HG02938 (cell line): ENCODE measurements around the gene TRIP6.

Experiments
- ATAC-seq: cut with Tn5 transposase; IDR thresholded peaks from one replicate; pipeline ENCODE4 v1.9.1; 2021; ENCODE audit warnings: mild to moderate bottlenecking, moderate library complexity; ENCODE audit not compliant: unreplicated experiment

Gene TRIP6

GRCh38 chr7:100873599-100874299 lies 6.6 kb downstream of the TRIP6 start:
- ATAC-seq = no peak

DNA sequence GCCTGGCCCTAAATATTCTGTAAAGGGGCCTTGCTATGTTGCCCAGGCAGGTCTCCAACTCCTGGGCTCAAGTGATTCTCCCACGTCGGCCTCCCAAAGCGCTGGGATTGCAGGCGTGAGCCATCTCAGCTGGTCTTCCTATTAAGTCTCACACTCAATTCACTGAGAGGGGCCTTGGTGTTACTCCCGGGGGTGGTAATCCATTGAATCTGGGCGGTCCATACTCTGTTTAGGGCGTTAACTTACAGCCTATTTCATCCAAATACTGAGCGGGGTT lies 7.1 kb downstream of the TRIP6 start:
- ATAC-seq = no peak

DNA sequence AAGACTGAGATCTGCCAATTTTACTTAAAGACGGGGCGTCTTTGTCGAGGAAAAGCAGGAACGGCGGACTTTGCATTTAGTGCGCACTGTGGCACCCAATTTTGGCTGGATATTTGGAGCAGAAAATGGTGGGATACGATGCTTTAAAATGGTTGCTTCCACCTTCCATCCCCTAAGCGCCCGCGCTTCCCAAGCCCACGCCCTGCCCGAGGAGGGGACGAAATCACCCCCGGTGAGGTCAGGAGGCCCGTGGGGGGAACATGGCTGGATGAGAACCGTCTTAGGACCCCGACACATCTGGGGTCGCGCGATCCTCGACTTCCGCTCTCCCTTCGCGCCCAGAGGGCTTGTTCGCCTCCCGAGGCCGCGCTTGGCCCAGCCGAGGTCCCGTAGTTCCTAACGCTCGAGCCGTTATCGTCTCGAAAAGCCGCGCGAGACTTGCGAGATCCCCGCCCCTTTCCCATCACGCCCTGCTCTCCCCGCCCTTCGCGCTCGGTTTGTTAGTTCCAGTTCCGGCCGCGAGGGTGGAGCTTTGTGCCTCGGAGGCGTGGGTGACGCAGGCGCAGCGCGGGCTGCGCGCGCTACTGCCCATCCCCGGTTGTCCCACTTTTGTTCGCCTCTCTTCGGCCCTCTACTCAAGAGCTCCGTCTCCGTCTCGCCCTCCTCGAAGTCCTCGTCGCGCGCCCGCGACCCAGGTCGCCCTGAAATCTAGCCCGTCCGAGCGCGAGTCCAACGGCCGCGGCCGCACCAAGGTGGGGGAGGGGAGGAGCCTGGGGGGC lies 7.6 kb downstream of the TRIP6 start, which contains the start of gene SRRT:
Gene SRRT, plus strand, starts transcription at position 527 of the 779 bp plus-strand sequence. CDS start 488 bp downstream, outside the sequence.
- peak; percentile 84 for ATAC-seq

- peak; percentile 27 for ATAC-seq
Observed at GRCh38 chr7:100875356-100875751, 8.2 kb downstream of the TRIP6 start.

DNA sequence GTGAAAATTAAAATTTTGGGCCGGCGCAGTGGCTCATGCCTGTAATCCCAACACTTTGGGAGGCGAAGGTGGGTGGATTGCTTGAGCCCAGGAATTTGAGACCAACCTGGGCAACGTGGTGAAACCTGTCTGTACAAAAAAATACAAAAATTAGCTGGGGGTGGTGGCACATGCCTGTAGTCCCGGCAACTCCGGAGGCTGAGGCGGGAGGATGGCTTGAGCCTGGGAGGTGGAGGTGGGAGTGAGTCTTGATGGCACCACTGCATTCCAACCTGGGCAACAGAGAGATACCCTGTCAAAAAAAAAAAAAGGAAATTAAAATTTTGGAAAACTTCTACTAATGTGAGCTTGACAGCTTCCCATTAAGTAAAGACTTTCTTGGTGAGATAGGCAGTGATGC lies 10.8 kb downstream of the TRIP6 start:
- no peak for ATAC-seq

- no peak for ATAC-seq
Observed at GRCh38 chr7:100878685-100879084, 11.5 kb downstream of the TRIP6 start.

DNA sequence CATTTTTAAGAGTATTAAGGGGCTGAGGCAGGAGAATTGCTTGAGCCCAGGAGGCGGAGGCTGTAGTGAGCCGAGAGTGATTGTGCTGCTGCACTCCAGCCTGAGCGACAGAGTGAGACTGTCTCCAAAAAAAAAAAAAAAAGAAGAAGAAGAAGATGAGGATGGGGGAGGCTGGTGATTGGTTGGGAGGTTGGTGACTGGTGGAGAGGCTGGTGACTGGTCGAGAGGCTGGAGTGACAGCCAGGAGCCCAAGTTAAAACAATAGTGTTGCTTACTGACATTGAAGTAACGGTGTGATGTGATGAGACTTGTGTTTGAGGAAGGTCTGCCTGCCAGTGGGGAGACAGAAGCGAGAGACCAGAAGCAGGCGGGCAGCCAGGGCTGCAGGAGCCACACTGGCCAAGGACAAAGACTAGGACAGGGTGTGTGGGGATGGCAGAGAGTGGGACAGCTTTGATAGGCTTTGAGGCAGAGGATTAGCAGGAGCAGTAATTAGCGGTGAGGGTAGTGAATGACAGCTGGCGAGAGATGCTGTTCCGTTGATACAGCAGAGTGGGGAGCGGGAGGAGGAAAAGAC lies 12.6 kb downstream of the TRIP6 start:
- ATAC-seq = no peak

DNA sequence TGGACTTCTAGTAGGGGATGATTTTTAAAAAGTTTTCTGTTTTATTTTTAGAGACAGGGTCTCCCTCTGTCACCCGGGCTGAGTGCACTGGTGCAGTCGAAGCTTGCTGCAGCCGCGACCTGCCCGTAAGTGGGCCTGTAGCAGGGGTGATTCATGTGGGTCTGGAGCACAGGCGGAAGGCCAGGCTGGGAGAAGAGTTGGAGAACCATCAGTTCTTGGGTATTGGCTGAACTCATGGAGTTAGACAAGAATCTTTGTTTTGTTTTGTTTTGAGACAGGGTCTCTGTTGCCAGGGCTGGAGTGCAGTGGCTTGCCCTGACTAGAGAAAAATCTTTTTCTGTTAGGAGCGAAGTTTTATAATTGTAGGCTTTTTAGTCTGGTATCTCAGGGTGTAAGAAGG lies 13.5 kb downstream of the TRIP6 start:
- no peak for ATAC-seq

DNA sequence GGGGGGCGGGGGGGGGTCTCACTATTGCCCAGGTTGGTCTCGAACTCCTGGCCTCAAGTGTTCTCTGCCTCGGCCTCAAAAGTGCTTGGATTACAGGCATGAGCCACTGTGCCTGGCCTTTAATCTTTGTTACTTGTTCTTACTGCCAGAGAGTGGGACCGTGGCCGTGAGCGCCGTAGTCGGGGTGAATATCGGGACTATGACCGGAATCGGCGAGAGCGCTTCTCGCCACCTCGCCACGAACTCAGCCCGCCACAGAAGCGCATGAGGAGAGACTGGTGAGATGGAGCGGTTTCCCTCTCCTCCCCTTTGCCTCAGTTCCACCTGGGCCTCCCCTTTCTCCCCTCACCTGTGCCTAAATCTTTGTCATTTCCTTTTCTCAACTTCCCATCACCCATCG lies 13.9 kb downstream of the TRIP6 start:
- no peak for ATAC-seq

DNA sequence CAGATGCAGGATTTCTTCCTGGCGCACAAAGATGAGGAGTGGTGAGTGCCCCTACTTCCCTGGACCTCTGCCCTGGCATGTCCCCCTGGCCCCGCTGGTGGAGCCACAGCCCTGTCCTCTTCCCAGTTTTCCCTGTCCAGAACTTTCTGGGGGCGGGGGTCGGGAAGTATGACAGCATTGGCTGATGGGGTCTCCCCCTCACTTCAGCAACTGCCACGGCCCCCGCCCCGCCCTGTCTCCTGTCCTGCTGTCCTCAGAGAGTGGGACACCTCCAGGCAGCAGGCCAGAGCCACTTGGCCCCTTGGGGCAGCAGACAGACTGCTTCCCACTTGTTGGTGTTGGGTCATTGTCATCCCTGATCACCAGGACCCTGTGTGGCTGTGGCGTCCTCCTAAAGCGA lies 15.0 kb downstream of the TRIP6 start:
- no peak for ATAC-seq

DNA sequence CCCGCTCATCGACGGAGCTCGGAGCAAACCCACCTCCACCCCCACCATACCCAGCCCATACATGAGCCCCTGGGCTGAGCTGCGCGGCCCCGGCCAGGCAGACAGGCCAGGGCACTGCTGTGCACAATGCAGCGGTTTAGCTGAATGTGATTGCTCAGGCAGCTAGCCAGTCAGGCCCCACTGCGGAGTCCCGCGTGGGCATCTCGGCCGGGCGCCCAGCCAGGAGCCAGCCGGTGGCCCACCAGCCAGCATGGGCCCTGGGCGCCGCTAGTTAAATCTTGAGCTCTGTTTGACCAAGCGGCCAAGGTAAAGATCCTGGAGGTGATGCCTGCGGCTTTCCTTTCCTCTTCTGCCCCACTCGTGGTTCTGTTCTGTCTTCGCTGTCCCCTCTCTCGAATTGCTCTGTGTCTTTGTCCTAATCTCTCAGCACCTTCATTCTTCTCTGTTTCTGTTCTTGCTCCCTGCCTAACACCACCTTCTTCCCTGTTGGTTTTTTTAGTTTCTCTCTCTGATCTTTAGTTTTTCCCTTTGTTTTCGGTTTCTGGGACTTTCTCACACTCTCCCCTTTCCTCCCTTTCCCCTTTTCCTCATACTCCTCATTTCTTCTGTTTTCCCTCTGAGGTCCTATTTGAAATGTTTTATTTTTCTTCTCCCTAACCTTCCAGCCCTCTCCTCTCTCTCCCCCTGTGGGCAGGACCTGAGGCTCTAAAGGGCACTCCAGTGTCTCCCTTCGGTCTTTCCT lies 15.8 kb downstream of the TRIP6 start:
- no peak for ATAC-seq

GRCh38 chr7:100884736-100885439 lies 17.7 kb downstream of the TRIP6 start:
- no peak for ATAC-seq

GRCh38 chr7:100885440-100886141 lies 18.4 kb downstream of the TRIP6 start:
- no peak for ATAC-seq

DNA sequence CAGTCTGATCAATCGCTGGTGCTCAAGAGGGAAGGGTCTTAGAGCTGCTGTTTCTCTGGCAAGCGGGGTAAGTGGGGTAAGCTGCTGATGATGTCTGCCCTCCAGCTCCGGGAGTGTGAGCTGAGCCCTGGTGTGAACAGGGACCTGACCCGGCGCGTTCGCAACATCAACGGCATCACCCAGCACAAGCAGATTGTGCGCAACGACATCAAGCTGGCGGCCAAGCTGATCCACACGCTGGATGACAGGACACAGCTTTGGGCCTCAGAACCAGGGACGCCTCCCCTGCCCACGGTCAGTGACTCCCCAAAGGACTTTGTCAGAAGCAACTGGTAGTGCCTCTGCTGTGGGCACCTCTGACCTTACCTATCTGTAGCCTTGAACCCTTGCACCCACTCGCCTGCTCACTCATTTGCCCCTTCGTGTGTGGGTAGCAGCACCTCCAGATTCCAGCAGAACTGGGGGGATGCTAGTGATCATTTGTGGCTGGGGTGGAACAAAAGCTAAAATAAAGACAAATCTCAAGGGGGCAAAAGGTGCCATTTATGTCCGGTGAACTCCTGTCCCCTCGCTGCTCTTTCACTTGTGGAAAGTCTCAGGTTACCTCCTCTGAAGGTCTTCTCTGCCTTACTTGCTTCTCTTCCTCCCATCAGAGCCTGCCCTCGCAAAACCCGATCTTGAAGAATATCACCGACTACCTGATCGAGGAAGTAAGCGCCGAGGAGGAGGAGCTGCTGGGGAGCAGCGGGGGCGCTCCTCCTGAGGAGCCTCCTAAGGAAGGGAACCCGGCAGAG lies 19.2 kb downstream of the TRIP6 start:
- no peak for ATAC-seq

DNA sequence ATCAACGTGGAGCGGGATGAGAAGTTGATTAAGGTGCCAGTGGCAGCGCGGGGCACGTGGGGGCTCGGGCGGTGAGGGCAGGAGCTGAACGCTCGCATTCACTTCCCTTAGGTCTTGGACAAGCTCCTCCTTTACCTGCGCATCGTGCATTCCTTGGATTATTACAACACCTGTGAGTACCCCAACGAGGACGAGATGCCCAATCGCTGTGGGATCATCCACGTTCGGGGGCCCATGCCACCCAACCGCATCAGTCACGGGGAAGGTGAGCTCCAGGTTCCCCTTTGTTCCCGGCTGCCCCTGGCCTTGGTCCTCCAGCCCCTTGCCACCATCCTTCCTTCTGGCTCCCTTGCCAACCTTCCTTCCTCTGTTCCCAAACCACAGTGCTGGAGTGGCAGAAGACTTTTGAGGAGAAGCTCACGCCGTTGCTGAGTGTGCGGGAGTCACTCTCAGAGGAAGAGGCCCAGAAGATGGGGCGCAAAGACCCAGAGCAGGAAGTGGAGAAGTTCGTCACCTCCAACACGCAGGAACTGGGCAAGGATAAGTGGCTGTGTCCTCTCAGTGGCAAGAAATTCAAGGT lies 19.8 kb downstream of the TRIP6 start:
- no peak for ATAC-seq

DNA sequence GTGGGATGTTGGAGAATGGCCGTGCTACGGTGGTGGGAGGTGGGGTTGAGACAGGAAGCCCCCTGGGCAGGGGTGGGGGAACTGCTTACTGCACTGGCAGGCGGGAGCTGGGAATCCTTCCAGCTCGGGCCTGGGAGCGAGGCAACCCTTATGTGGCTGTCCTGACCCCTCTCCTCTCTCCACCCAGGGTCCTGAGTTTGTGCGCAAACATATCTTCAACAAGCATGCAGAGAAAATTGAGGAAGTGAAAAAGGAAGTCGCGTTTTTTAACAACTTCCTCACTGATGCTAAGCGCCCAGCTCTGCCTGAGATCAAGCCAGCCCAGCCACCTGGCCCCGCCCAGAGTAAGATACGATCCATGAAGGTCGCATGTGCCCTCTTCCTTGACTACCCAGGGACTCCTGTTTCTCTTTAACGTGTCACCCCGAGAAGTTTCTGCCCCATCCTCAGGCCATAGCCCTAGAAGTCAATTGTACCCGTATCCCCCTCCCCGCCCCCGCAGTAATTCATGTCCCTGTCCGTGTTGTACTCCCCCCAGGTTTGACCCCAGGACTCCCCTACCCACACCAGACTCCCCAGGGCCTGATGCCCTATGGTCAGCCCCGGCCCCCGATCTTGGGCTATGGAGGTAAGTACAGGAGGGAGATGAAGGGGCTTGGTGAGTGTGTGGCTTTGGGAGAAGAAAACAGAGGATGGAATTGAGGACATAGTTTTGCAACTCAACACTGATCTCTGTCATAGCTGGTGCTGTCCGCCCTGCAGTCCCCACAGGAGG lies 20.5 kb downstream of the TRIP6 start:
- ATAC-seq = no peak

GRCh38 chr7:100888291-100888987 lies 21.3 kb downstream of the TRIP6 start:
- no peak for ATAC-seq
